B cell (primary cell): Measurements from ENCODE around the gene MAPRE2. TPM values are rescaled to one million over a fixed set of nuclear protein-coding genes. Genes with fewer than 3 reads are reported as not detected.

Experiments
- ATAC-seq: fragments of 200-7000 bp; cut with Tn5 transposase; one replicate; pipeline ENCODE4 v1.10.0; 2021; ENCODE audit warnings: low read depth, mild to moderate bottlenecking, moderate number of reproducible peaks, moderate library complexity
- CTCF ChIA-PET: fragments of 350-600 bp; sonication (Branson Sonifier 250); formaldehyde crosslinking; loops from one replicate; lab custom pipeline; 2021; ENCODE audit warnings: antibody characterized with exemption, inconsistent platforms; lab: Charles Lee
- POLR2A ChIA-PET: fragments of 350-600 bp; sonication (Branson Sonifier 250); formaldehyde crosslinking; loops from one replicate; lab custom pipeline; 2021; ENCODE audit warnings: antibody characterized with exemption; lab: Charles Lee
- DNase-seq: peaks from one replicate; pipeline ENCODE4 v3.0.0; 2013
- H2AFZ ChIP-seq: 2 replicates; pipeline ENCODE4 v1.6.1; 2012; ENCODE audit warnings: mild to moderate bottlenecking, low read depth, low read length; ENCODE audit not compliant: insufficient read depth, poor library complexity, severe bottlenecking
- H3K27ac ChIP-seq, 2 donors: 1 replicate in 1 of 2; 2 replicates in 1 of 2; pipeline ENCODE4 v1.5.1; 2012 to 2013; ENCODE audit warnings: low read length in 2 of 2, mild to moderate bottlenecking in 2 of 2, moderate library complexity in 1 of 2
- H3K27me3 ChIP-seq, 4 experiments: fragments of 200-600 bp in 1 of 4; sonication (generic) in 1 of 4; replicated peaks in 1 of 4; 1 replicate in 2 of 4; 2 replicates in 2 of 4; pipeline versions ENCODE4 v1.6.1 to v1.7.0; 2013 to 2016; ENCODE audit warnings: low read length in 3 of 4, mild to moderate bottlenecking in 2 of 4, mixed read lengths in 1 of 4, moderate library complexity in 1 of 4; ENCODE audit not compliant: insufficient read depth in 4 of 4, control insufficient read depth in 3 of 4; ENCODE audit errors: control extremely low read depth in 1 of 4
- H3K36me3 ChIP-seq, 2 experiments: replicated peaks in 1 of 2; 1 replicate in 1 of 2; 2 replicates in 1 of 2; pipeline versions ENCODE4 v1.6.1 to v1.7.1; 2013; ENCODE audit warnings: low read length in 1 of 2; ENCODE audit not compliant: insufficient read depth in 2 of 2, control insufficient read depth in 1 of 2; ENCODE audit errors: control extremely low read depth in 1 of 2, extremely low read depth in 1 of 2
- H3K4me1 ChIP-seq, 2 donors: fragments of 200-600 bp in 1 of 2; sonication (generic) in 1 of 2; 1 replicate in 1 of 2; 2 replicates in 1 of 2; pipeline versions ENCODE4 v1.5.1 to v1.6.1; 2013 to 2017; ENCODE audit warnings: low read length in 2 of 2; ENCODE audit not compliant: control insufficient read depth in 2 of 2, insufficient read depth in 2 of 2
- H3K4me2 ChIP-seq: replicated peaks from 2 replicates; pipeline ENCODE3; 2012; ENCODE audit warnings: mild to moderate bottlenecking, low read depth, low read length; ENCODE audit not compliant: poor library complexity, severe bottlenecking
- H3K4me3 ChIP-seq, 5 experiments: fragments of 200-600 bp in 1 of 5; sonication (generic) in 1 of 5; 1 replicate in 3 of 5; 2 replicates in 2 of 5; pipeline versions ENCODE4 v1.5.1 to v1.7.0; 2011 to 2016; ENCODE audit warnings: low read length in 4 of 5, mild to moderate bottlenecking in 4 of 5, low read depth in 2 of 5, control low read depth in 1 of 5, moderate library complexity in 1 of 5; ENCODE audit not compliant: insufficient read depth in 1 of 5; ENCODE audit errors: control extremely low read depth in 1 of 5, extremely low read depth in 1 of 5
- H3K79me2 ChIP-seq: fragments of 200-600 bp; sonication (generic); one replicate; pipeline ENCODE4 v1.6.0; 2016; ENCODE audit warnings: low read length; ENCODE audit not compliant: control insufficient read depth, insufficient read depth
- H3K9ac ChIP-seq: fragments of 200-600 bp; sonication (generic); 2 replicates; pipeline ENCODE4 v1.6.1; 2017; ENCODE audit warnings: mild to moderate bottlenecking, low read length, moderate library complexity
- H3K9me3 ChIP-seq, 3 donors: one replicate each; pipeline versions ENCODE4 v1.6.1 to v1.7.1; 2013; ENCODE audit warnings: low read length in 2 of 3; ENCODE audit not compliant: control insufficient read depth in 2 of 3, insufficient read depth in 1 of 3; ENCODE audit errors: control extremely low read depth in 1 of 3
- H4K20me1 ChIP-seq: 2 replicates; pipeline ENCODE4 v1.6.0; 2012; ENCODE audit warnings: mild to moderate bottlenecking, low read length; ENCODE audit not compliant: insufficient read depth, control insufficient read depth, poor library complexity, severe bottlenecking
- H3K27ac Mint-ChIP-seq: one replicate; pipeline ENCODE4 v1.8.0; 2021; ENCODE audit warnings: mixed read lengths
- H3K27me3 Mint-ChIP-seq: one replicate; pipeline ENCODE4 v1.8.0; 2021; ENCODE audit warnings: mixed read lengths
- H3K4me1 Mint-ChIP-seq: one replicate; pipeline ENCODE4 v1.8.0; 2021; ENCODE audit warnings: mixed read lengths
- H3K4me3 Mint-ChIP-seq: one replicate; pipeline ENCODE4 v1.8.0; 2021; ENCODE audit warnings: mixed read lengths
- H3K9me3 Mint-ChIP-seq: one replicate; pipeline ENCODE4 v1.8.0; 2022; ENCODE audit warnings: mixed read lengths; ENCODE audit not compliant: insufficient read depth
- EZH2 ChIP-seq: IDR thresholded peaks from 2 replicates; pipeline ENCODE4 v1.6.1; 2012; ENCODE audit warnings: borderline replicate concordance, low read depth, mild to moderate bottlenecking, moderate library complexity, low read length; ENCODE audit not compliant: insufficient read depth, poor library complexity, severe bottlenecking
- WGBS: methylation state at CpG from one replicate; pipeline ENCODE4 v1.1.5; 2013; ENCODE audit warnings: missing lambda C conversion rate; ENCODE audit not compliant: insufficient coverage; 5-methylcytosine and 5-hydroxymethylcytosine counted together
- intact Hi-C: fragments of 100-400 bp; cut with micrococcal nuclease; formaldehyde crosslinking; loops from one replicate; pipeline ENCODE4 v1.10.0; 2022
- polyA plus RNA-seq: library from polyadenylated mRNA; depleted of rRNA; stranded (reverse); fragments of >200 nt; gene quantifications from 2 replicates; pipeline ENCODE4 v1.2.3, GENCODE V29; 2012
- total RNA-seq, 2 donors: library from RNA; stranded (reverse); fragments of 120-200 nt in 1 of 2; gene quantifications; 1 replicate in 1 of 2; 2 replicates in 1 of 2; pipeline versions ENCODE4 v1.2.3 to v1.2.4, GENCODE V29; 2013 to 2022
- TF ChIP-seq, protein P1 (sequence below): fragments of 200-600 bp; IDR thresholded peaks from one replicate; pipeline ENCODE4 v1.8.0; 2022; ENCODE audit warnings: antibody characterized with exemption, mild to moderate bottlenecking

MAPRE2 gene
- total and polyA plus RNA-seq, 2 donors (not counting 1 experiment from before 2014, with no cell fraction given), result 36.7 to 63.3 TPM

DNA sequence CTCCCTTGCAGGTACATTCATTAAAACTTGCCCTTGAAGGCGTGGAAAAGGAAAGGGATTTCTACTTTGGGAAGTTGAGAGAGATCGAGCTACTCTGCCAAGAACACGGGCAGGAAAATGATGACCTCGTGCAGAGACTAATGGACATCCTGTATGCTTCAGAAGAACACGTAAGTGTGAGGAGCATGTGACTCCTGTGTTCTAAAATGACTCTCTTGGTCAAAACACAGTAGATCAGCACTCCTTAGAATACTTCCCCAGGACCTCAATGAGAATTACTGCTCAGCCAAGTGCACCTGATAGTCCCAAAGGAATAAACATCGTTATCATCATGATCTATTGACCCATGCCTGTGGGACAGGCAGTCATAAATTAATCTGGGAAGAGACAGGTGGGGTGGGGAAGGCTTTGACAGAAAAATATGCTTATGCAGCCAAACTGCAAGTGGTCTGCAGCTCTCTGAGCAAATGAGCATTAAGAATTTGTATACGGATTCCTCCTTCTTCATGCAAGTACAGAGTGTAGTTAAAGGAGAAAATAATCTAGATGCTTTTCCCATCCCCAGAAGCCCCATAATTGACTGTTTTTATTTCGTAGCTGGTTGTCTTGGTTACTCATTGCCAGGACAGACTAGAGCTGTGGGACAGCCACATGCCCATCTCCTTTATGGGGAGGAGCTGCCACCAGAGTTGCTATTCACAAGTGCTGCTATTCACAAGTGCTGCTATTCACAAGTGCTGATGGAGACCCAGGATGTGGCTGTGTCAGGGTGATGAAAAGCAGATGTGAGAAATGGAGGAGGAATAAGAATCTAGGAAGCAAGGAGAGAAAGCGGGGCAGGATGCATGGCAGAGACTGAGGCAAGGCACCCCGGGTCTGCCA lies 91.0 kb downstream of the MAPRE2 start:
- no peak overlapping the region for H3K27ac ChIP-seq
- no peak overlapping the region for H3K4me3 ChIP-seq
- Mint-ChIP-seq H3K27ac (peak overlapping the region; percentile 41), H3K9me3 (no peaks in the 10 kb centered on the region), H3K27me3 (no peaks in the 10 kb centered on the region), H3K4me3 (no peak overlapping the region), H3K4me1 (no peaks in the 10 kb centered on the region)
- H4K20me1 ChIP-seq, result peaks cover 13% of the 10 kb centered on the region
- WGBS, result 97% methylated on average over 8 of the region's 10 CpGs
- ATAC-seq (no peak), DNase-seq (no peak)
- H3K9me3 ChIP-seq, result no peaks in the 10 kb centered on the region
- intact Hi-C loops, result no loop called here
- TF ChIP-seq, protein P1, sequence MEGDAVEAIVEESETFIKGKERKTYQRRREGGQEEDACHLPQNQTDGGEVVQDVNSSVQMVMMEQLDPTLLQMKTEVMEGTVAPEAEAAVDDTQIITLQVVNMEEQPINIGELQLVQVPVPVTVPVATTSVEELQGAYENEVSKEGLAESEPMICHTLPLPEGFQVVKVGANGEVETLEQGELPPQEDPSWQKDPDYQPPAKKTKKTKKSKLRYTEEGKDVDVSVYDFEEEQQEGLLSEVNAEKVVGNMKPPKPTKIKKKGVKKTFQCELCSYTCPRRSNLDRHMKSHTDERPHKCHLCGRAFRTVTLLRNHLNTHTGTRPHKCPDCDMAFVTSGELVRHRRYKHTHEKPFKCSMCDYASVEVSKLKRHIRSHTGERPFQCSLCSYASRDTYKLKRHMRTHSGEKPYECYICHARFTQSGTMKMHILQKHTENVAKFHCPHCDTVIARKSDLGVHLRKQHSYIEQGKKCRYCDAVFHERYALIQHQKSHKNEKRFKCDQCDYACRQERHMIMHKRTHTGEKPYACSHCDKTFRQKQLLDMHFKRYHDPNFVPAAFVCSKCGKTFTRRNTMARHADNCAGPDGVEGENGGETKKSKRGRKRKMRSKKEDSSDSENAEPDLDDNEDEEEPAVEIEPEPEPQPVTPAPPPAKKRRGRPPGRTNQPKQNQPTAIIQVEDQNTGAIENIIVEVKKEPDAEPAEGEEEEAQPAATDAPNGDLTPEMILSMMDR, result no peak
- no peak for TF ChIP-seq EZH2
- no peaks in the 10 kb centered on the region for H3K4me1 ChIP-seq
- no peaks in the 10 kb centered on the region for H3K27me3 ChIP-seq
- no peak overlapping the region for H3K9ac ChIP-seq
- ChIA-PET POLR2A (no interaction called here), CTCF (interaction anchor here (0.8 to 1.1 kb wide), 2 partner anchors 11 to 126 kb away, joined by 3 read pairs; no protein-coding TSS in a partner anchor)
- no peak overlapping the region for H3K4me2 ChIP-seq
- no peak overlapping the region for H2AFZ ChIP-seq
- no peaks in the 10 kb centered on the region for H3K79me2 ChIP-seq
- peaks cover 24 to 94% of the 10 kb centered on the region in 2 experiments for H3K36me3 ChIP-seq

DNA sequence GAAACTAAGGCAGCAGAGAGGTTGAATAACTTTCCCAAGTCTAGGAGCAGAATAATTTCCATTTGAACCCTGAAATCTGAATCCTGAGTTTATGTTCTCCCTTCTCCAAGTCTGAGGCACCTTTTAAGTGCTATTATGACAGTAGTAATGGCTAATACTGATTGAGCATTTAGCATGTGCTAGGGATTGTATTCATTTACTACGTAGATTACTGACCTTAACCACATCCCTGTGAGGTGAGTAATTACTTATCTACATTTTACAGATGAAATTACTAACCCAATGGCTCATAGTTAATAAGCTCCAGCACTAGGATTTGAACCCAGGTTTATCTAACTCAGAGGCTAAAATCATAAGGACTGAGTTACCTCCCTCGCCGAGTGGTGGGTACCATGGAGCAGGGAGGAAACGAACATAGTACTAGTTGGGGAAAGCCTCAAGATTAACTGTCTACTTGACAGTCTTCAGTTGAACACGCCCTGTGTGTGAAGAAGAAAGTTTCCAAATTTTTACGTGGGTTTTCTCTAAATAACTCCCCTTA lies 93.0 kb downstream of the MAPRE2 start:
- H3K4me1 Mint-ChIP-seq, result peaks cover 2% of the 10 kb centered on the region
- Histone ChIP-seq H3K36me3 (peaks cover 28 to 90% of the 10 kb centered on the region in 2 experiments), H3K4me1 (no peaks in the 10 kb centered on the region), H3K4me3 (no peak overlapping the region), H3K9ac (no peak overlapping the region), H2AFZ (no peak overlapping the region), H3K4me2 (no peak overlapping the region), H3K9me3 (no peaks in the 10 kb centered on the region), H4K20me1 (peaks cover 13% of the 10 kb centered on the region), H3K79me2 (no peaks in the 10 kb centered on the region), H3K27ac (no peak overlapping the region), H3K27me3 (no peaks in the 10 kb centered on the region)
- H3K27ac Mint-ChIP-seq, result no peak overlapping the region
- CTCF ChIA-PET, result no interaction called here
- H3K4me3 Mint-ChIP-seq, result no peak overlapping the region
- WGBS, result 93% methylated on average over 3 of the region's 6 CpGs
- ATAC-seq, result no peak
- no peak for DNase-seq
- H3K9me3 Mint-ChIP-seq, result no peaks in the 10 kb centered on the region
- no peak for TF ChIP-seq EZH2
- TF ChIP-seq, protein P1, result no peak
- intact Hi-C loops, result no loop called here
- no peaks in the 10 kb centered on the region for H3K27me3 Mint-ChIP-seq
- POLR2A ChIA-PET, result no interaction called here
